Measurements from ENCODE around the gene ADAMTSL3.
A peak's percentile ranks its signal among the peaks of the same experiment; 100 is the strongest.
"Not testable (repeated sequence)": the region's sequence is repeated elsewhere in the genome, so short reads cannot be mapped to it uniquely, and the experiment has no call there.

Gene ADAMTSL3

DNA sequence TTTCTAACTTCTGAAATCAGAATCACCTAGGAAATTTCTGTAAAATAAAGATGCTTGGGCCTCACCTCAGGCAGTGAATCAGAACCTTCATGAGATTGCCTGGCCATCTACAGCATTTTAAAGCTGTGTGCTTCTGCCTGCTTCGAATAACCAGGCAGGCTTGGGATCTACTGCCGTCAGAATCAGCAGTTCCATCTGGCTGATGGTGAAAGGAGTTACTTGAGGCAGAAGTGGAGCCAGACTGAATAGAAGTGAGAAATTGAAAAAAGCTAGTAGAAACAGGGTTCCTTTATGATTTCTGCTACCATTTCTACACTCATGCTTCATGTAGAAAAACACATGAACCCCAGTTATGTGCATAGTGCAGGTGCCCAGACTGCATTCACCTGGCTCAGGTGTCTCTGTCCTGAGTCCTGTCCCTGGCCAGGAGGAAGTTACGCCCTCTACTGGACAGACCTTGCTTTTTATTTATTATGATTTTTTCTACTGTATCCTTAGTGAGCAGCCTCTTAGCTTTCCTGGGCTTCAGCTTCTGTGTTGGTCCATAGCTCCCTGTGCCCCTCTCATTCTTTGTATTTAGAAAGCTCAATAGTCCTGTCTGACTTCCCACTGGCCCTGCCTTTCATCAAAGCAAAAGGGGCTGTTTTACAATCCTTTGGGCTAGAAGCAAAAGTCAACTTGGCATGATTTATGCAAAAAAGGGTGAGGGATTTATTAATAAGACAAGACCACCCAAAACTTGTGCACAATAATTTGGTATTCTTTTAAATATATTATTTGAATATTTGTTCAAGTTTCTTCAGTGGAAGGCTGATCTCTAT is 380.9 kb downstream of the ADAMTSL3 start:
- Histone ChIP-seq H3K9me2 (replicated peaks; ENCODE audit: low read depth, low read length) (no peaks in the 10 kb centered on the region), H4K20me1 (ENCODE audit: insufficient read depth, low read length, poor library complexity, severe bottlenecking) (no peaks in the 10 kb centered on the region), H3K36me3 (ENCODE audit: insufficient read depth, low read length) (no peaks in the 10 kb centered on the region), H3K4me1 (ENCODE audit: insufficient read depth, low read length, poor library complexity, severe bottlenecking) (no peaks in the 10 kb centered on the region), H3K9me3 (ENCODE audit: insufficient read depth, low read depth, low read length) (no peaks in the 10 kb centered on the region), H3K4me3 (ENCODE audit: low read length, poor library complexity, severe bottlenecking) (no peak overlapping the region), H3K27me3 (ENCODE audit: insufficient read depth, low read length, poor library complexity, severe bottlenecking) (no peaks in the 10 kb centered on the region), H3K9ac (ENCODE audit: low read depth, low read length, poor library complexity, severe bottlenecking) (no peak overlapping the region), H3K4me2 (ENCODE audit: low read depth, low read length, poor library complexity, severe bottlenecking) (no peak overlapping the region), H2AFZ (ENCODE audit: low read length) (no peak overlapping the region), H3F3A (ENCODE audit: low read depth) (no peaks in the 10 kb centered on the region), H3K79me2 (ENCODE audit: insufficient read depth, low read length) (no peaks in the 10 kb centered on the region)
- TF ChIP-seq, protein P1, sequence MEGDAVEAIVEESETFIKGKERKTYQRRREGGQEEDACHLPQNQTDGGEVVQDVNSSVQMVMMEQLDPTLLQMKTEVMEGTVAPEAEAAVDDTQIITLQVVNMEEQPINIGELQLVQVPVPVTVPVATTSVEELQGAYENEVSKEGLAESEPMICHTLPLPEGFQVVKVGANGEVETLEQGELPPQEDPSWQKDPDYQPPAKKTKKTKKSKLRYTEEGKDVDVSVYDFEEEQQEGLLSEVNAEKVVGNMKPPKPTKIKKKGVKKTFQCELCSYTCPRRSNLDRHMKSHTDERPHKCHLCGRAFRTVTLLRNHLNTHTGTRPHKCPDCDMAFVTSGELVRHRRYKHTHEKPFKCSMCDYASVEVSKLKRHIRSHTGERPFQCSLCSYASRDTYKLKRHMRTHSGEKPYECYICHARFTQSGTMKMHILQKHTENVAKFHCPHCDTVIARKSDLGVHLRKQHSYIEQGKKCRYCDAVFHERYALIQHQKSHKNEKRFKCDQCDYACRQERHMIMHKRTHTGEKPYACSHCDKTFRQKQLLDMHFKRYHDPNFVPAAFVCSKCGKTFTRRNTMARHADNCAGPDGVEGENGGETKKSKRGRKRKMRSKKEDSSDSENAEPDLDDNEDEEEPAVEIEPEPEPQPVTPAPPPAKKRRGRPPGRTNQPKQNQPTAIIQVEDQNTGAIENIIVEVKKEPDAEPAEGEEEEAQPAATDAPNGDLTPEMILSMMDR (conservative IDR thresholded peaks at IDR 0.05; ENCODE audit: low read length) = peak; percentile 53
- no peak for TF ChIP-seq EZH2phosphoT487 (IDR thresholded peaks at IDR 0.05; ENCODE audit: borderline replicate concordance)

DNA sequence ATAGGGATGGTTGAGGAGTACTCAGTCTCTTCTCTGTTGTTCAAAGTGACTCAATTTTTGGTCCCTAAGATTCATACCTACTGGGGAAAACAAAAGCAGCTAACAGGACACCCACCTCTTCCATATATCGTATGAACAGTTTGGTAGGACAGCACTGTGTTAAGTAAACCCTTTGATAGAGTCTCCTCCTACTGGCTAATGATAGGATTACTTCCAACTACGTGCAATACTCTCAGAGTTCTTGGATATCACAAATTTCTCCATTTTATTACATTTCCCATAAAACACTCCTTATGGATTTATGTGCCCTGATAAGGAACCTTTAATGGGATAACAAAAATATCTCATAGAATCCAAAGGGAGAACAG is 381.5 kb downstream of the ADAMTSL3 start:
- H3K27me3 ChIP-seq (ENCODE audit: insufficient read depth, low read length, poor library complexity, severe bottlenecking) = no peaks in the 10 kb centered on the region
- TF ChIP-seq EZH2phosphoT487 (IDR thresholded peaks at IDR 0.05; ENCODE audit: borderline replicate concordance) = no peak
- TF ChIP-seq, protein P1 (conservative IDR thresholded peaks at IDR 0.05; ENCODE audit: low read length) = peak; percentile 64
- no peaks in the 10 kb centered on the region for H3K9me2 ChIP-seq (replicated peaks; ENCODE audit: low read depth, low read length)
- H4K20me1 ChIP-seq (ENCODE audit: insufficient read depth, low read length, poor library complexity, severe bottlenecking) = no peaks in the 10 kb centered on the region
- no peak overlapping the region for H3K4me2 ChIP-seq (ENCODE audit: low read depth, low read length, poor library complexity, severe bottlenecking)
- 0 out of 2 replicates have a peak overlapping the region, but pooled peaks have one; percentile 33 for H2AFZ ChIP-seq (ENCODE audit: low read length)
- no peaks in the 10 kb centered on the region for H3K9me3 ChIP-seq (ENCODE audit: insufficient read depth, low read depth, low read length)
- H3K4me1 ChIP-seq (ENCODE audit: insufficient read depth, low read length, poor library complexity, severe bottlenecking) = no peaks in the 10 kb centered on the region
- no peaks in the 10 kb centered on the region for H3K36me3 ChIP-seq (ENCODE audit: insufficient read depth, low read length)
- no peak overlapping the region for H3K9ac ChIP-seq (ENCODE audit: low read depth, low read length, poor library complexity, severe bottlenecking)
- no peak overlapping the region for H3K4me3 ChIP-seq (ENCODE audit: low read length, poor library complexity, severe bottlenecking)
- H3F3A ChIP-seq (ENCODE audit: low read depth) = no peaks in the 10 kb centered on the region
- H3K79me2 ChIP-seq (ENCODE audit: insufficient read depth, low read length) = no peaks in the 10 kb centered on the region

DNA sequence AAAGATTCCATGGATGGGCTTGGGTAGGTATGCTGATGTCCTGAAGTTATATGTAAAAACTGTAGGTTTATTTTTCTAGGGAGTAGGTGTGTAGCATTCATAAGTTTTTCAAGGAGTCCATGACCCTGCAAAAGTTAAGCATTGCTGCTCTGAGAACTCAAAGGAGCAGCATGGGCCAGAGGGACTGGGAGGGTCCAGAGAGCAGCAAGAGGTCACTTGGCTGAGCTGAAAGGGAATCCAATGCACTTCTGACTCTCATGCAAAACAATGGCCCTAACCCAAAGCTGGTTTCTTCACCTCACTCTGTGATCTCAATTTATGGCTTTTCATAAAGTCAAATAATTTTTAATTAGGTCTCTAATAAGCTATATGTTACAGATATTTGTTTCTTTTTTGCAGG is 383.4 kb downstream of the ADAMTSL3 start:
- Histone ChIP-seq H4K20me1 (ENCODE audit: insufficient read depth, low read length, poor library complexity, severe bottlenecking) (no peaks in the 10 kb centered on the region), H3K9me3 (ENCODE audit: insufficient read depth, low read depth, low read length) (no peaks in the 10 kb centered on the region), H3K4me2 (ENCODE audit: low read depth, low read length, poor library complexity, severe bottlenecking) (no peak overlapping the region), H3K36me3 (ENCODE audit: insufficient read depth, low read length) (no peaks in the 10 kb centered on the region), H3F3A (ENCODE audit: low read depth) (no peaks in the 10 kb centered on the region), H3K4me1 (ENCODE audit: insufficient read depth, low read length, poor library complexity, severe bottlenecking) (no peaks in the 10 kb centered on the region), H3K79me2 (ENCODE audit: insufficient read depth, low read length) (no peaks in the 10 kb centered on the region), H3K4me3 (ENCODE audit: low read length, poor library complexity, severe bottlenecking) (no peak overlapping the region), H3K9ac (ENCODE audit: low read depth, low read length, poor library complexity, severe bottlenecking) (no peak overlapping the region), H2AFZ (ENCODE audit: low read length) (no peak overlapping the region), H3K9me2 (replicated peaks; ENCODE audit: low read depth, low read length) (no peaks in the 10 kb centered on the region), H3K27me3 (ENCODE audit: insufficient read depth, low read length, poor library complexity, severe bottlenecking) (no peaks in the 10 kb centered on the region)
- no peak for TF ChIP-seq EZH2phosphoT487 (IDR thresholded peaks at IDR 0.05; ENCODE audit: borderline replicate concordance)
- TF ChIP-seq, protein P1 (conservative IDR thresholded peaks at IDR 0.05; ENCODE audit: low read length) = no peak

DNA sequence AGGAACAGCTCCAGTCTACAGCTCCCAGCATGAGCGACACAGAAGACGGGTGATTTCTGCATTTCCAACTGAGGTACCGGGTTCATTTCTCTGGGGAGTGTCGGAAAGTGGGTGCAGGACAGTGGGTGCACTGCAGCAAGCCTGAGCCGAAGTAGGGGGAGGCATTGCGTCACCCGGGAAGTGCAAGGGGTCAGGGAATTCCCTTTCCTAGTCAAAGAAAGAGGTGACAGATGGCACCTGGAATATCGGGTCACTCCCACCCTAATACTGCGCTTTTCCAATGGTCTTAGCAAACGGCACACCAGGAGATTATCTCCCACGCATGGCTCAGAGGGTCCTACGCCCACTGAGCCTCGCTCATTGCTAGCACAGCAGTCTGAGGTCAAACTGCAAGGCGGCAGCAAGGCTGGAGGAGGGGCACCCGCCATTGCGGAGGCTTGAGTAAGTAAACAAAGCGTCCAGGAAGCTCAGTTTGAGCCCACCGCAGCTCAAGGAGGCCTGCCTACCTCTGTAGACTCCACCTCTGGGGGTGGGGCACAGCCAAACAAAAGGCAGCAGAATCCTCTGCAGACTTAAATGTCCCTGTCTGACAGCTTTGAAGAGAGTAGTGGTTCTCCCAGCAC is 388.6 kb downstream of the ADAMTSL3 start:
- not testable (repeated sequence) for H3K9me2 ChIP-seq (replicated peaks; ENCODE audit: low read depth, low read length); H3K9me3 ChIP-seq (ENCODE audit: insufficient read depth, low read depth, low read length); H3K36me3 ChIP-seq (ENCODE audit: insufficient read depth, low read length); H3K9ac ChIP-seq (ENCODE audit: low read depth, low read length, poor library complexity, severe bottlenecking); H3K27me3 ChIP-seq (ENCODE audit: insufficient read depth, low read length, poor library complexity, severe bottlenecking); H4K20me1 ChIP-seq (ENCODE audit: insufficient read depth, low read length, poor library complexity, severe bottlenecking); H3K4me2 ChIP-seq (ENCODE audit: low read depth, low read length, poor library complexity, severe bottlenecking); H3K4me3 ChIP-seq (ENCODE audit: low read length, poor library complexity, severe bottlenecking); H3K4me1 ChIP-seq (ENCODE audit: insufficient read depth, low read length, poor library complexity, severe bottlenecking); H2AFZ ChIP-seq (ENCODE audit: low read length); H3K79me2 ChIP-seq (ENCODE audit: insufficient read depth, low read length); H3F3A ChIP-seq (ENCODE audit: low read depth)
